ENCODE measurements around the gene C19orf18.

The C19orf18 gene

DNA sequence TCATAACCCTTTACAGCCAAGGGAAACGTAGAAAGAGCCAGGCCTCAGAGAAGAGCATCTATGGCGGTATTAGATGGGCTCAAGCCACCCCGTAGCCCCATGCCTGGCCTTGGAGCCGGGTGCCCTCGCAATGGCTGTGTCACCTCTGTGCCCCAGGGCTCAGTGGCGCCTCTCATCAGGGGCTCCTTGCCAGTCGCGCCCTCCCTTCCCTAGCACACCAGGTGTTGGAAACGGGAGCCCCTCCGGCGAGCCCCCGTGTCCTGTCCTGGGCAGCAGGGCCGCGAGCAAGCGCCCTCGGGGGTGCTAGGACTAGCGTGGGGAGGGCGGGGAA is 27.3 kb downstream of the C19orf18 start:
- no peak for DNase-seq

DNA sequence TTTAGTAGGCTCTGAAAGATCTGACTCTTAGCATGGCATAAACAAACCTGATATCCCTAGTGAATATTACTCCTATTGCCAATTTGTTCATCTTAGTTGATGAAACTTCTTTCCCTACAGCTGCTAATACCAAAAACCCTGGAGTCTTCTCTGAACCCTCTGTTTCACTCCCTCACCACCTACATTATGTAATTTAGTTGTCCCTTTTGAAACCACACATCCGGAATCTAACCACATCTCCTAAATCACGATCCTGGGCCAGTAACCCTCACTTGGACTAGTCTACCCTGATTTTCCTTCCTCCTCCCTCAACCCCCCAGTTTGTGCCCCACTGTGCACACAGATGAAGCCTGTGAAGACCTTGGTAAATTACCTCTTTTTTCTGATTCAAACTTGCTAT is 28.0 kb downstream of the C19orf18 start:
- DNase-seq: no peak

DNA sequence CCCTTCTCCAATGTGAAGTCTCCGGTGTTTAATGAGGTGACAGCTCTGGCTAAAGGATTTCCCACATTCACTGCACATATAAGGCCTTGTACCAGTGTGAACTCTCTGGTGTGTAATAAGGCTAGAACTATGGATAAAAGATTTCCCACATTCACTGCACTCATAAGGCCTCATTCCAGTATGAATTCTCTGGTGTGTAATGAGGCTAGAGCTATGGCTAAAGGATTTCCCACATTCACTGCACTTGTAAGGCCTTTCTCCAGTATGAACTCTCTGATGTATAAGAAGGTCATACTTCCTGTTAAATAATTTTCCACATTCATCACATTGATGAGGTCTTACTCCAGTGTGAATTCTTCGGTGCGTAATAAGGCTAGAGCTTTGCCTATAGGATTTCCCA is 32.7 kb downstream of the C19orf18 start:
- no peak for DNase-seq

DNA sequence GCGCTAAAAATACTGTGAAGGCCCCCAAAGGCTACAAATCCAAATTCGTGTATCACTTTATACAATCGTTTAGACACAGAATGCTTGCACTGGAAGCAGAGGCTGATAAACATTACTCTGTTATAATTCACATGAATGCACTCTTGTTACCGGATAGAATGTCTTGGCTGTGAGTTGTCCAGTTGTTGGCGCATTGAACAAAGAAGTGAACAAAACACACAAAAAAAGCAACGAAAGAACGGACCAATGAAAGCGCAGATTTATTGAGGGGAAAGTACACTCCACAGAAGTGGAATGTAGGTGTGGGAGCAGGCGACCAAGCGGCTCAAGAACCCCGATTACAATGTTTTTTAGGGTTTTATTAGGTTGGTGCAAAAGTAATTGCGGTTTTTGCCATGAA is 38.6 kb downstream of the C19orf18 start:
- DNase-seq: no peak

DNA sequence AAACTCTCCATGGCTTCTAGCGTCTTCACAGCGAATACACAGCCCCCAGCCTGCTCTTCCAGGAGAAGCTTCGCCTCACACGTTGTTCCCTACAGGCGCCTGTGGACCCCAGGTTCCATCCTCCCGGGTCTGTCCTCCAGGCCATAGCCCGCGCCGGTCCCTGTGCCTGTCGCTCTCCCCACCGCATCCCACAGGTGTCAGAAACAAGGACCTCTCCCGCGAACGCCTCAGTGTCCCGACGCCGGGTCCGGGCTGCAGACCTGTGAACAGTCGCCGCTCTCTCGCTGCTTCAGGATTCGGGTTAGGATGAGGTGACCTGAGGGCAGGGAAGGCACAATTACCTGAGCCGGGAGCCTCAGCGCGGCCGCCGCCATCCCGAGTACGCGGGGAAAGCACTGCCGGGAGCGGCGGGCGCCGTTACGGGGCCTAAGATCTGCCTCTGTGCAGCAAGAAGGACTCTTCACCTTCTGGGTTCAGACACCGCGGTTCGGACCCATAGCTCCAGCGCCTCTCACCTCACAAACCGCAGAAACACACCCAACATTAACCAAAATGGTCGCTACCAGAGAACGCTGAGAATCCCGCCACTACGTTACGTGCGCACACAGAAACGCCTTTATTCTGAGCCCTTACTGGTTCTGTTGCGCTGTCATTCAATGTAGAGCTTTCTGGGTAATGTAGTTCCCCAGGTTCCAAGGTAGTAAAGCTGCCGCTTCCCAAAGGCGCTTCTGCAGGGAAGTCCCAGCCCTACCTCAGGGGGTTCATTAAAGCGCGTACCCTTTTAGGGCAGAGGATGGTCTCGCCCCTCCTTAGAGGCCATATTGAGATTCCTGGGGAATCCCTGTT is 39.3 kb downstream of the C19orf18 start, which contains the start of gene ZNF418:
Gene ZNF418, minus strand, starts transcription at position 583 of the 846 bp plus-strand sequence. CDS start 1,580 bp downstream, outside the sequence.
- peak; percentile 90 for DNase-seq

DNA sequence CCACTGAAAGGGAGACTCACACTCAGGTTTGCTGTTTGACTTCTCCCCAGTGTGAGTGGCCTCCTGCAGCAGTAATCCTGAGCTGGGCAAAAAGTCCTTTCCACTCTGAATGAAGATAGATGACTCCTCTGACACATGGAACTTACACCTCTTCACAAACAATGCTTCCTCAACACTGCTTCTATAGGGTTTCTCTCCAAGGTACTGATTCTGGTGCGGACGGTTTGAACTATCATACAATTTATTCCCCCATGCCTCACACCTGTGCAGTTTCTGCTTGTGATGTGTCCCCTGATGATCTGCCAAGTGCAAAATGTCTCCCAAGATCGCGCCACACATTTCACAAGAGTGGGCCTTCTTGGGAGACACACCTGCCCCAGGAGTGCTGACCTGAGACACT is 46.7 kb downstream of the C19orf18 start:
- no peak for DNase-seq

DNA sequence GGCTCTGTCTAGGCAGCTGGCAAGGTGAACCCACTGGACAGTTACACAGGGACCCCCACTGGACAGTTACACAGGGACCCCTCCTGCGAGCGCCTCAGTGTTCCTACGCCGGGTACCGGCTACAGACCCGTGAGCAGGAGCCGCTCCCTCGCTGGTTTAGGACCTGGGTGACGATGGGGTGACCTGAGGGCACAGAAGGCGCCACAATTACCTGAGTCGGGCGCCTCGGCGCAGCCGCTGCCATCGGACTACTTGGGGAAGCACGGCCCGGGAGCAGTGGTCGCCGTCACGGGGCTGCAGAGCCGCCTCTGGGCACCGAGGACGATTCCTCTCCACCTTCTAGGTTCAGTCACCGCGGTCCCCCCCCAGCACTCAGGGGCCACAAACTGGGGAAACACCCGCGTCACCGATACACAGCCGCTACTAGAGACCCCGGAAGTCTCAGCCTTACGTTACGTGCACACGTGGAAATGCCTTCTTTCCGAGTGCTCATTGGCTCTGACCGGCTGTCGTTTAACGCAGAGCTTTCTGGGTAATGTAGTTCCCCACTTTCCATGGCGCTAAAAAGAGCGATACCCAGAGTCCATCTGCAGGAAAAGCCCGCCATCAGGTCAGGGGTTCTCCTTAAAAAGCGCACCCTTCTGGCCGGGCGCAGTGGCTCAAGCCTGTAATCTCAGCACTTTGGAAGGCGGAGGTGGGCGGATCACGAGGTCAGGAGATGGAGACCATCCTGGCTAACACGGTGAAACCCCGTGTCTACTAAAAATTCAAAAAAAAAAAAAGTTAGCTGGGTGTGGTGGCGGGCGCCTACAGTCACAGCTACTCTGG is 58.0 kb downstream of the C19orf18 start, which contains the start of gene ZNF417:
Gene ZNF417, minus strand, starts transcription at position 425 of the 828 bp plus-strand sequence. Its CDS starts 181 bp downstream, at position 244.
- peak; percentile 97 for DNase-seq

DNA sequence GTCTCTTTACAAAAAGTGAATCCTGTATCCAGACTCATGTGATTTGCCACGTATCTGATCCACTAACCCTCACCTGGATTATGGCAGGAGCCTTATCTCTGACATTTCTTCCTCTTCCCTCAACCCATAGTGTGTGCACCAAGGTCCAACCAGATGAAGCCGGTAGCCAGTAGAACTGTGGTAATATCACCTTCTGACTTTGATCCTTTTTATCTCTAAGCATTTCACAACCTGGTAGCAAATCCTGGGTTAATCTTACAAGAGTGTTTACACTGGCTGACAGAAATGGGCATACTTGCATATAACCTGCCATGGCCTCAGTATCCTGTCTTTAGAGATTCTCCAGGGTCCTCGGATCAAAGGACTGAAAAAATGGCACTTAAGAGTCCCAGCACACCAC is 59.8 kb downstream of the C19orf18 start:
- DNase-seq: no peak
